ENCODE results near the gene WDR1.

WDR1 gene

GRCh38 chr4:10083331-10083771 is 33.2 kb downstream of the WDR1 start (continued):
- no peak for TF ChIP-seq TSHZ2 (CRISPR knock-in tag; IDR thresholded peaks at IDR 0.05)
- TF ChIP-seq ISL1 (CRISPR knock-in tag; IDR thresholded peaks at IDR 0.05), result no peak

- ATAC-seq, result no peak
These were observed 33.9 kb downstream of the WDR1 start for GRCh38 chr4:10082459-10083272.

GRCh38 chr4:10082047-10082446 is 34.6 kb downstream of the WDR1 start:
- ATAC-seq, result no peak
- no peak for TF ChIP-seq ZNF70 (CRISPR knock-in tag; IDR thresholded peaks at IDR 0.05)

More at GRCh38 chr4:10082459-10083272, 33.9 kb downstream of the WDR1 start:
- TF ChIP-seq CSDC2 (CRISPR knock-in tag; IDR thresholded peaks at IDR 0.05) (no peak), CREB5 (CRISPR knock-in tag; IDR thresholded peaks at IDR 0.05; ENCODE audit: low read depth) (no peak), SNAI2 (CRISPR knock-in tag; IDR thresholded peaks at IDR 0.05) (no peak), PPARA (CRISPR knock-in tag; IDR thresholded peaks at IDR 0.05; ENCODE audit: borderline replicate concordance) (no peak), ESRRG (CRISPR knock-in tag; IDR thresholded peaks at IDR 0.05) (no peak), ZC3H10 (CRISPR knock-in tag; IDR thresholded peaks at IDR 0.05) (no peak), BACH2 (CRISPR knock-in tag; IDR thresholded peaks at IDR 0.05; ENCODE audit: borderline replicate concordance) (no peak), ZNF70 (CRISPR knock-in tag; IDR thresholded peaks at IDR 0.05) (no peak), ZNF8 (CRISPR knock-in tag; IDR thresholded peaks at IDR 0.05) (no peak)

GRCh38 chr4:10081218-10081606 is 35.4 kb downstream of the WDR1 start:
- ATAC-seq, result no peak
- no peak for TF ChIP-seq ZNF565 (CRISPR knock-in tag; conservative IDR thresholded peaks at IDR 0.05; ENCODE audit: low read depth)
- no peak for TF ChIP-seq ARNTL (CRISPR knock-in tag; IDR thresholded peaks at IDR 0.05; ENCODE audit: borderline replicate concordance, low read depth)
- no peak for TF ChIP-seq PPARA (CRISPR knock-in tag; IDR thresholded peaks at IDR 0.05; ENCODE audit: borderline replicate concordance)
- no peak for TF ChIP-seq PATZ1 (CRISPR knock-in tag; IDR thresholded peaks at IDR 0.05; ENCODE audit: borderline replicate concordance)
- no peak for TF ChIP-seq CSRNP3 (CRISPR knock-in tag; IDR thresholded peaks at IDR 0.05)
- no peak for TF ChIP-seq TCF4 (CRISPR knock-in tag; IDR thresholded peaks at IDR 0.05; ENCODE audit: borderline replicate concordance)
- no peak for TF ChIP-seq TOX (CRISPR knock-in tag; IDR thresholded peaks at IDR 0.05; ENCODE audit: borderline replicate concordance)
- TF ChIP-seq ISL1 (CRISPR knock-in tag; IDR thresholded peaks at IDR 0.05), result no peak
- no peak for TF ChIP-seq ZNF8 (CRISPR knock-in tag; IDR thresholded peaks at IDR 0.05)
- TF ChIP-seq ESRRG (CRISPR knock-in tag; IDR thresholded peaks at IDR 0.05), result no peak
- no peak for TF ChIP-seq ZNF70 (CRISPR knock-in tag; IDR thresholded peaks at IDR 0.05)
- no peak for TF ChIP-seq RARB (CRISPR knock-in tag; IDR thresholded peaks at IDR 0.05)
- no peak for TF ChIP-seq ZC3H10 (CRISPR knock-in tag; IDR thresholded peaks at IDR 0.05)
- TF ChIP-seq ZFP3 (CRISPR knock-in tag; IDR thresholded peaks at IDR 0.05), result no peak
- no peak for TF ChIP-seq GLIS3 (CRISPR knock-in tag; IDR thresholded peaks at IDR 0.05)
- no peak for TF ChIP-seq CREB5 (CRISPR knock-in tag; IDR thresholded peaks at IDR 0.05; ENCODE audit: low read depth)
- TF ChIP-seq ZFP30 (CRISPR knock-in tag; IDR thresholded peaks at IDR 0.05), result no peak
- no peak for TF ChIP-seq SNAI2 (CRISPR knock-in tag; IDR thresholded peaks at IDR 0.05)
- no peak for TF ChIP-seq POU6F1 (CRISPR knock-in tag; IDR thresholded peaks at IDR 0.05; ENCODE audit: borderline replicate concordance, low read depth)
